K562 (cell line): ENCODE results near the gene EVI5L. TPM values are rescaled to one million over a fixed set of nuclear protein-coding genes. Genes with fewer than 3 reads are reported as not detected.

Source experiments
- ATAC-seq: fragments of 200-7000 bp; cut with Tn5 transposase; 3 replicates; pipeline ENCODE4 v1.9.1; 2020; ENCODE audit warnings: moderate library complexity
- BruUV-seq: library from RNA; stranded (reverse); fragments of 400-500 nt; replicated peaks from 2 replicates; lab custom pipeline; 2021; lab: Mats Ljungman, UMichigan
- CTCF ChIA-PET: fragments of 300-600 bp; formaldehyde crosslinking; extraction: SDS; loops from one replicate; lab custom pipeline; 2021; ENCODE audit warnings: low intra/inter-chr PET ratio; lab: Yijun Ruan, JAX
- POLR2A ChIA-PET: fragments of 300-600, 350-650 bp; sonication (Branson Sonifier 250); formaldehyde crosslinking; extraction: SDS; loops from one replicate; lab custom pipeline; 2021; ENCODE audit warnings: antibody characterized with exemption, inconsistent platforms; lab: Yijun Ruan, JAX
- DNase-seq, 4 experiments: peaks; one replicate each; pipeline versions ENCODE4 v3.0.0 to v3.0.0-alpha.2; 2011 to 2018; ENCODE audit warnings: low spot score in 3 of 4, mixed read lengths in 3 of 4; ENCODE audit errors: extremely low read depth in 1 of 4
- FAIRE-seq: peaks from 2 replicates; lab custom pipeline; 2011; peaks lifted over from hg19 to GRCh38; lab: Jason Lieb, UNC
- H2AFZ ChIP-seq: 2 replicates; pipeline ENCODE4 v1.6.0; 2011; ENCODE audit warnings: low read depth, low read length, control low read depth, inconsistent platforms
- H3K27ac ChIP-seq: fragments of 200-600 bp; 3 replicates; pipeline ENCODE4 v1.8.0; 2011; ENCODE audit warnings: low read depth, mild to moderate bottlenecking, control low read depth, inconsistent platforms, low read length, moderate library complexity, mixed read lengths; ENCODE audit errors: extremely low read depth
- H3K27me3 ChIP-seq, 2 experiments: fragments of 300-600 bp in 1 of 2; 2 replicates in 1 of 2; 3 replicates in 1 of 2; pipeline versions ENCODE4 v1.6.0 to v1.8.0; 2011; ENCODE audit warnings: inconsistent platforms in 2 of 2, low read length in 2 of 2, mild to moderate bottlenecking in 1 of 2, mixed read lengths in 1 of 2, moderate library complexity in 1 of 2; ENCODE audit not compliant: control insufficient read depth in 2 of 2, insufficient read depth in 2 of 2
- H3K36me3 ChIP-seq: fragments of 300-600 bp; 3 replicates; pipeline ENCODE4 v1.8.0; 2011; ENCODE audit warnings: mild to moderate bottlenecking, low read length, inconsistent platforms; ENCODE audit not compliant: control insufficient read depth, insufficient read depth
- H3K4me1 ChIP-seq, 2 experiments: fragments of 200-600 bp in 1 of 2; replicated peaks in 1 of 2; 2 replicates in 1 of 2; 3 replicates in 1 of 2; pipeline versions ENCODE4 v1.5.1 to v1.8.0; 2011; ENCODE audit warnings: inconsistent platforms in 2 of 2, low read length in 2 of 2, mild to moderate bottlenecking in 1 of 2, mixed read lengths in 1 of 2, moderate library complexity in 1 of 2; ENCODE audit not compliant: control insufficient read depth in 2 of 2, insufficient read depth in 2 of 2
- H3K4me2 ChIP-seq: 2 replicates; pipeline ENCODE4 v1.6.1; 2011; ENCODE audit warnings: low read length, control low read depth, inconsistent platforms, mixed read lengths; ENCODE audit not compliant: insufficient read depth
- H3K4me3 ChIP-seq: fragments of 200-600 bp; sonication (generic), shearing (Covaris generic); 2 replicates; pipeline ENCODE4 v1.5.1; 2016; ENCODE audit warnings: control low read depth, inconsistent platforms
- H3K79me2 ChIP-seq: fragments of 200-600 bp; 3 replicates; pipeline ENCODE4 v1.8.0; 2011; ENCODE audit warnings: low read length, inconsistent platforms; ENCODE audit not compliant: control insufficient read depth, insufficient read depth
- H3K9ac ChIP-seq, 2 experiments: 2 replicates each; pipeline versions ENCODE4 v1.6.0 to v1.6.1; 2011; ENCODE audit warnings: low read depth in 2 of 2, low read length in 2 of 2, control low read depth in 1 of 2, inconsistent platforms in 1 of 2, mild to moderate bottlenecking in 1 of 2, mixed read lengths in 1 of 2; ENCODE audit not compliant: insufficient read depth in 1 of 2
- H3K9me1 ChIP-seq: one replicate; pipeline ENCODE4 v1.6.0; 2011; ENCODE audit warnings: inconsistent platforms, mild to moderate bottlenecking, low read length, moderate library complexity; ENCODE audit not compliant: control insufficient read depth, insufficient read depth
- H3K9me3 ChIP-seq: replicated peaks from 2 replicates; pipeline ENCODE4 v1.5.1; 2011; ENCODE audit warnings: low read depth, low read length, inconsistent platforms; ENCODE audit not compliant: control insufficient read depth, insufficient read depth
- H4K20me1 ChIP-seq: replicated peaks from 2 replicates; pipeline ENCODE4 v1.6.1; 2011; ENCODE audit warnings: low read length, inconsistent platforms, mixed read lengths; ENCODE audit not compliant: control insufficient read depth, insufficient read depth
- ARID2 ChIP-seq: fragments of 450-650 bp; IDR thresholded peaks from 2 replicates; pipeline ENCODE4 v1.6.1; 2017; ENCODE audit warnings: antibody characterized with exemption, mild to moderate bottlenecking
- ARNT ChIP-seq, 2 experiments: fragments of 450-650 bp; IDR thresholded peaks; 2 replicates each; pipeline ENCODE4 v1.6.1; 2016; ENCODE audit warnings: mild to moderate bottlenecking in 1 of 2
- BRF1 ChIP-seq: IDR thresholded peaks from 3 replicates; pipeline ENCODE4 v1.6.1; 2011; ENCODE audit warnings: borderline replicate concordance, mild to moderate bottlenecking; ENCODE audit not compliant: insufficient read length; ENCODE audit errors: extremely low read depth
- CBFA2T2 ChIP-seq: fragments of 450-650 bp; conservative IDR thresholded peaks from 2 replicates; pipeline ENCODE4 v1.6.1; 2017; ENCODE audit warnings: mild to moderate bottlenecking
- CEBPG ChIP-seq, 3 experiments: fragments of 200-800 bp in 1 of 3; sonication (Bioruptor generic) in 1 of 3; sonication (generic) in 1 of 3; formaldehyde crosslinking in 1 of 3; IDR thresholded peaks in 2 of 3; conservative IDR thresholded peaks in 1 of 3; 2 replicates each; pipeline versions ENCODE4 v1.6.1 to v1.8.0; 2016 to 2022; ENCODE audit warnings: missing compliant biosample characterization in 2 of 3, missing genetic modification characterization in 2 of 3, mild to moderate bottlenecking in 1 of 3, missing genetic modification reagents in 1 of 3
- FOS ChIP-seq: IDR thresholded peaks from 3 replicates; pipeline ENCODE4 v1.6.1; 2011; ENCODE audit not compliant: insufficient read length; ENCODE audit errors: extremely low read depth
- HNRNPK ChIP-seq: fragments of 200-400 bp; formaldehyde crosslinking; IDR thresholded peaks from one replicate; pipeline ENCODE4 v1.6.1; 2018; ENCODE audit warnings: mild to moderate bottlenecking, low read depth, low read length; ENCODE audit not compliant: poor library complexity, severe bottlenecking
- MTA2 ChIP-seq: fragments of 450-650 bp; IDR thresholded peaks from 2 replicates; pipeline ENCODE4 v1.6.1; 2016; ENCODE audit warnings: low read depth
- POLR2G ChIP-seq: fragments of 200-400 bp; formaldehyde crosslinking; IDR thresholded peaks from 2 replicates; pipeline ENCODE4 v1.6.1; 2017; ENCODE audit warnings: low read depth, mild to moderate bottlenecking, antibody characterized with exemption, low read length, moderate library complexity
- ZNF253 ChIP-seq: fragments of 250-450 bp; sonication (Bioruptor Pico); conservative IDR thresholded peaks from 2 replicates; pipeline ENCODE4 v1.6.1; 2021; ENCODE audit warnings: mild to moderate bottlenecking
- ZNF407 ChIP-seq: fragments of 450-650 bp; IDR thresholded peaks from 2 replicates; pipeline ENCODE4 v1.6.1; 2016; ENCODE audit warnings: low read depth
- ZNF785 ChIP-seq: fragments of 250-450 bp; sonication (Bioruptor Pico); IDR thresholded peaks from 2 replicates; pipeline ENCODE4 v1.4.0; 2020; ENCODE audit warnings: mild to moderate bottlenecking
- WGBS: fragments of 100-300 bp; shearing (Covaris generic); methylation state at CpG from one replicate; pipeline ENCODE4 v1.1.6; 2016; ENCODE audit warnings: low coverage, mixed read lengths; ENCODE audit not compliant: insufficient coverage; ENCODE audit errors: missing lambda C conversion rate; 5-methylcytosine and 5-hydroxymethylcytosine counted together
- in situ Hi-C: fragments of 300-500 bp; cut with MboI; formaldehyde crosslinking; loops from 4 replicates; pipeline ENCODE4 v1.15.0; 2018; ENCODE audit warnings: inconsistent platforms, mixed read lengths
- intact Hi-C: fragments of 100-400 bp; cut with micrococcal nuclease; formaldehyde crosslinking; loops from 2 replicates; pipeline ENCODE4 v1.14.2; 2022
- polyA plus RNA-seq, 8 experiments: library from polyadenylated mRNA; depleted of rRNA in 4 of 8; stranded (reverse) in 5 of 8; unstranded in 3 of 8; fragments of >200 nt; fragmentation: Nextera tagmentation in 2 of 8; fragmentation: Illumina TruSeq in 1 of 8; extraction: Ambion mirVana in 2 of 8; extraction: Trizol in 1 of 8; gene quantifications; 2 replicates each; pipeline versions ENCODE4 v1.2.1 to v1.2.3, GENCODE V29; 2011 to 2014; ENCODE audit warnings: inconsistent platforms in 1 of 8, missing spikeins in 1 of 8
- total RNA-seq, 7 experiments: library from RNA; depleted of rRNA in 6 of 7; stranded (reverse); fragments of >200 nt in 6 of 7; fragmentation: Illumina TruSeq in 2 of 7; extraction: Trizol in 2 of 7; gene quantifications; 2 replicates each; pipeline versions ENCODE4 v1.2.1 to v1.2.3, GENCODE V29; 2011 to 2021; ENCODE audit warnings: low replicate concordance in 1 of 7

EVI5L gene
- total and polyA plus RNA-seq, 9 of the 15 experiments (the other 6 are each of a cell fraction or from before 2014, with no cell fraction given), result 0.69 to 1.8 (median 1.2) TPM; not detected in 2

- no peaks in the 10 kb centered on the region for H3K79me2 ChIP-seq
- peaks cover 0 to 23% of the 10 kb centered on the region in 2 experiments; a peak in 1 of 5 replicates for H3K4me1 ChIP-seq
- TF ChIP-seq HNRNPK, result no peak
- no peak for TF ChIP-seq ZNF407
- no peak for TF ChIP-seq MTA2
- no peak for TF ChIP-seq ARID2
- no peak for TF ChIP-seq ZNF253 (CRISPR knock-in tag)
- no peak for TF ChIP-seq BRF1
- TF ChIP-seq CBFA2T2, result no peak
- TF ChIP-seq FOS, result no peak
- TF ChIP-seq ARNT (IDR thresholded peaks at IDR 0.05), result no peak
- no peak for TF ChIP-seq ZNF785 (CRISPR knock-in tag)
- TF ChIP-seq POLR2G, result no peak
- TF ChIP-seq CEBPG (CRISPR knock-in tag; IDR thresholded peaks at IDR 0.05), result no peak
- no peak for TF ChIP-seq CEBPG (tag; conservative IDR thresholded peaks at IDR 0.05 in 1 of 2, IDR thresholded peaks at IDR 0.05 in 1 of 2)
- H3K9ac ChIP-seq, result peak overlapping the region in 1 of 2 experiments; percentile 54; a peak in 1 of 4 replicates
- no peak overlapping the region for H2AFZ ChIP-seq
- peaks cover 12% of the 10 kb centered on the region for H3K9me3 ChIP-seq
- H3K27me3 ChIP-seq, result peaks cover 12 to 44% of the 10 kb centered on the region in 2 experiments; a peak in 4 of 5 replicates
- POLR2A ChIA-PET, result no interaction called here
- ATAC-seq, result no peak
- intact Hi-C loops, result no loop called here
- in situ Hi-C loops, result no loop called here
- CTCF ChIA-PET, result no interaction called here
- H4K20me1 ChIP-seq, result peaks cover 19% of the 10 kb centered on the region
- 10% methylated on average over 9 of the region's 10 CpGs for WGBS
- no peak overlapping the region for H3K4me2 ChIP-seq
- no peak for FAIRE-seq
- peaks cover 3% of the 10 kb centered on the region for H3K9me1 ChIP-seq
- DNase-seq, result no peak
- no peak overlapping the region for H3K4me3 ChIP-seq
- no TSS peak for BruUV-seq
- no peak overlapping the region for H3K27ac ChIP-seq
- no peaks in the 10 kb centered on the region for H3K36me3 ChIP-seq
Measured at GRCh38 chr19:7844951-7845350, 14.9 kb downstream of the EVI5L start.
